Measurements from ENCODE around the gene GJB5. TPM values are rescaled to one million over a fixed set of nuclear protein-coding genes. Genes with fewer than 3 reads are reported as not detected.

GJB5 gene
- total RNA-seq: not detected in 2 replicates

DNA sequence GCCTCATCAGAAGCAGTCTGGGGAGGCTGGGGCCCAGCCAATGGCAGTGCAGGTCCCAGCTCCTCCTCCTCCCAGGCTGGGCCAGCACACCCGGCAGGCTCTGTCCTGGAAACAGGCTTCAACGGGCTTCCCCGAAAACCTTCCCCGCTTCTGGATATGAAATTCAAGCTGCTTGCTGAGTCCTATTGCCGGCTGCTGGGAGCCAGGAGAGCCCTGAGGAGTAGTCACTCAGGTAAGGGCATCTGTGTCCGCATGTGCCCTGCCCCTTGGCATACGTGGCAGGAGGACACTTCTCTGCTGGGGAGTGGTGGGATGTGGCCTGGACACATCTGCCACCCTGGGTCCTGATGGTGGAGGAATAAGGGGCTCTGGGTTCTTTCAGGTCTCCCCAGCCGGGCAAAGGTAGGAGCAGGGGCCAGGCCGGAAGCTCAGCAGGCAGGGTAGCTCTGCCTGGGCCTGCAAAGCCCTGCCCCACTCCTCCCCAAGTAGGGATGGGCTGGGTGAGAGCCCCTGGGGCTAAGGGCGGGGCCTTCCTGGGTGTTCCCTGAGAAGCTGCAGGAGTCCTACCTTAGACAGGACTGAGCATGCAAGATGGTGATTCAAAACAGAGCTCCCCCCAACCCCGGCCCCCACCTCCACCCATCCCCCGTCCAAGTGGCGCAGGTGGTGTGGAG, at the start of gene GJB5:
Gene GJB5 (plus strand): TSS at position 84 of the 674 bp plus-strand sequence. CDS start 2,284 bp downstream, outside the sequence.

DNA sequence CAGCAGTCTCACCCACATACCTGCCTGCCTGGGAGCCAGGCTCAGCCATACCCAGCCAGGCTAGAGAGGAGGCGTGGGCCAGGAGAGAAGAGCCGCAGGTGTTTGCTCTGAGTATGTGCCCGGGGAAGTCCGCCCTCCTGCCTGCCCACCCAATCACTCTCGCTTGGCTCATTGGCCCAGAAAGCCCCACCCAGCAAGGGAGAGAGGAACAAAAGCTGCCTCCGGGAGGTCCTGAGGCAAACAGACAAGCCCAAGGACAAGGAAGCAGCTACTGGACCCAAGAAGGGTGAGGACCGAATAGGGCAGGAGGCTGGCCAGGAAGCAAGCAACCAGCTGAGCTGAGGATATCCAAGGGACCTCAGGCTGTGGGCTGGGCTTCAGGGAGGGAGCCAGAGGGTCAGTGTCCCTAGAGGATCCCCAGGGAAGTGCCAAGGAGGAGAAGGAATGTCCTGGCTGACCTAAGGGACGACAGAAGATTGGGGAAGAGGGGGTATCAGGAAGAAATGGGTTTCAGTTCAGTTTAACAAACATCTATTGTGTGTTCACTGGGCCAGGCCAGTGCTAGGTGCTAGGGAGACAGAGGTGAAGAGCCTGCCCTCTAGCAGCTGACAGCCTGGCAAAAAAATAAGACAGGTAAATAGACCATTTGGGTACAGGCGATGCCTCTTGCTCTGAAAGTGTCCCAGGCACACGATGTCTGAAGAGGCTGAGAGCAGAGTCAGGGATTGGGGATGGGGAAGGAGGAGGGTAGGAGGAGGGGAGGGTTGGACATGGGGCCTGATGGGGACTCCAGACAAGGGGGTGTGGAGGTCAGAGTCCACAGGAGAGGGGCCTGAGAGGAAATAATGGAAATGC, 4.9 kb downstream of the GJB5 start, which contains the start of gene GJB4:
Gene GJB4 (plus strand): TSS at position 238 of the 855 bp plus-strand sequence. CDS start 1,515 bp downstream, outside the sequence.

DNA sequence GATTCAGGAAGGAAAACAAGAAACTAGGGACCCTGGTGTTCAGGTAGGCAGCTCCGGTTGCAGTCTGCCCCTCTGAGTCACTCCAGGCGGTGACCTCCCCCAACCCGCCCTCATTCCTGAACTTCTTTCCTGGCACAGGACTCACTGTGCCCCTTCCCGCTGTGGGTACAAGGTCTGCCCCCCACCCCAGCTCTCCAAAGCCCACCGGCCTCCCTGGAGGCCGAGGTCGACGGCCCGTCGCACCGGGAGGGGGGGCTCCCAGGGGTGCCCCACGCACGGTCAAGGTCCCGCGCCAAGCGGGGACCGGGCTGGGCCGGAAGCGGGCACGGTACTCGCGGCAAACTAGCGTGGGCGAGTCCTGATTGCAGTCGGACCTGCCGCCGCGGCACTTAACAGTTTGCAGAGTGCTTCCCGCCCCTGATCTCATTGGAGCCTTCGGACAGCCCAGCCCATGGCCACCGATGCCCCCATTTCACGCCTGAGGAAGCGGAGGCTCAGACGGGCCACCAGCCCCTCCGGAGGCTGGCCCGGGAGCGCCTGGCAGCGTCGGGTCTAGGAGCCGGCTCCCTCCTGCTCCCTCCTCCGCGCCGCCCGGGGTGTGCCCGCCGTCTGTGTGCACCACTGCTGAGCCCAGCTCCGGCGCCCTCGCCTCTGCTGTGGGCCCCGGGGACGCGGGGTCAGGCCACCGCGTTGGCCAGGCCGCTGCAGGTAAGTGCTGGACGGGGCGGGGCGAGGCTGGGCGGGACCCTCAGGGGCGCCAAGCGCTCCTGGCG, 26.4 kb downstream of the GJB5 start, which contains the start of gene GJB3:
Gene GJB3 (plus strand): TSS at position 144 of the 773 bp plus-strand sequence. CDS start 3,549 bp downstream, outside the sequence.

DNA sequence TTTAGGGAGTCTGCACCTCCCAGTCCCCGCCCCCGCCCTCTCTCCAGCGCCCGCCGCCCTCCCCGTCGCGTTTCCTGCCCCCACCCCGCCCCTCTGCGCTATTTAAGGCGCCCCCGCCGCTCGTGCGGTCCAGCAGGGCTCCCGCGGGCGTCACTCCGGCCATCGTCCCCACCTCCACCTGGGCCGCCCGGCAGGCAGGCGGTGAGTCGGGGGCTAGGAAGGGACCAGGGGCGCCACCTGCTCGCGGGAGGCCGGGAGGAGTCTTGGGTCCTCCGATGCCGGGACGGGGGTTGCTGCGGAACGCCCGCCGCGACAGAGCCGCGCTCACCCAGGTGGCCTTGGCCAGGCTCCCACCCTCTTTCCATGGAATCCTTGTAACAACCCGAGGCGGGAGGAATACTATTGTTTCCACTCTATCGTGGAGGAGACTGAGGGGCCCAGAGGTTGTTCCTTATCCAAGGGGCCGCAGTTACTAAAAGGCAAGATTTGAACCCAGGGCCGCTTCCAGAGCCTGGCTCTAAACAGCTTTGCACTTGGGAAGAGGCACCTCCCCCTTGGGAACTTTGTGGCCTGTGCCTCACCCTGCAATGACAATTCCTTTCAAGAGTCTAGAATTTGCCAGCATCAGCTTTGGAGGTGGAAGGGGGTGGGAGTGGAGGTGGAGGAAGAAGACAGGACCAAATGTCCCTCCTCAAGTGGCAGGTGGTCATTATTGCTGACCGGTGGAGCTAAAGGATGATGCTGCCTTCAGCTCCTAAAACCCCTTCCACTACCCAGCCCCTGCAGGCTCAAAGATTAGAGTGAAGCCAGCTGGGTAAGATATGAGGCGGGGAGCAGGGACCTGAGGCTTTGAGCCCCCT, 38.3 kb downstream of the GJB5 start, which contains the start of gene GJA4:
Gene GJA4 (plus strand): TSS at position 132 of the 860 bp plus-strand sequence. CDS start 1,215 bp downstream, outside the sequence.

Other genes starting within 250 kb of the GJB5 start
- gene GJB4, start 4.7 kb downstream of the GJB5 start, total RNA-seq: 0.13 and 0.16 TPM in 2 replicates
- 0.98 and 2.5 TPM in 2 replicates for gene GJB3, start 26.2 kb downstream of the GJB5 start, total RNA-seq
- not detected in 2 replicates for gene GJA4, start 38.0 kb downstream of the GJB5 start, total RNA-seq
- 19.9 and 42.2 TPM in 2 replicates for gene SMIM12, start 104.7 kb downstream of the GJB5 start, total RNA-seq
- gene DLGAP3, start 174.6 kb downstream of the GJB5 start, total RNA-seq: 0.13 and 0.16 TPM in 2 replicates
- gene TMEM35B, start 230.3 kb downstream of the GJB5 start, total RNA-seq: 24.6 and 26.5 TPM in 2 replicates